Measurements from ENCODE around the gene LAMA4. TPM values are rescaled to one million over a fixed set of nuclear protein-coding genes. Genes with fewer than 3 reads are reported as not detected.

The LAMA4 gene
- total RNA-seq, 4 donors from 2014 or later, result 189 to 459 (median 376) TPM

- ATAC-seq (ENCODE audit: low FRiP score) (no peak), DNase-seq (ENCODE audit: low spot score) (no peak)
- TF ChIP-seq CTCF (IDR thresholded peaks at IDR 0.05), result no peak
These were observed 32.3 kb upstream of the LAMA4 start for GRCh38 chr6:112286500-112287144.

DNA sequence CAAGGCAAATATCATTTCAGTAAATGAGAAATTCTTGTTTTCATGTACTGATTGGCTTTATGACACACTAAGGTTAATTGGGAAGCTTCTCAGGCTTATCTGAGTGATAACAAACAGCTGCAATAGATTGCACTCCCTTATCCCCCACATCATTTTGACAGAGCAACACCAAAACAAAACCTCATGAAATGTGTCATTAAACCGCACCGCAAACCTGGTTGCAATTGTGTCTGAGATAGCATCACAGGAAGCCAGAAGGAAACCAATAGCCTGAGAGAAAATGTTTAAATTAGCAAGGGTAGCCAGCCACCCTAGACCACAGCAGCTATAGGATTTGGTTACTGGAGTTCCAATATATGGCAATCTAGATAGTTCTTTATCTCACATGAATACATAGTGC lies 31.6 kb upstream of the LAMA4 start:
- no peak for DNase-seq (ENCODE audit: low spot score)
- TF ChIP-seq CTCF (IDR thresholded peaks at IDR 0.05), result no peak
- no peak for ATAC-seq (ENCODE audit: low FRiP score)

DNA sequence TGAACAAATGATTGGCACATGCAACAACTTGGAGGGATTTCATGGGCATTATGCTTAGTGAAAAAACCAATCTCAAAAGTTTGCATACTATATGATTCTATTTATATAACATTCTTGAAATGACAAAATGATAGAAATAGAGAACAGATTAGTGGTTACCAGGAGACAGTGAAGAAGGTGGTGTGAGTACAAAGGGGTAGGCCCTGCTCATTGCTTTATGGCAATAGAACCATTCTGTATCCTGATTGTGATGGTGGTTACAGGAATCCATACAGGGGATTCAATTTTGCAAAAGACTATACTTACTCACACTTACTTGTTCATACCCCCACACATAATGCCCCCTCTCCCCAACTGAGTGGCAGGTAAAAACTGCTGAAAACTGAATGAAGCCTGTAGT lies 30.2 kb upstream of the LAMA4 start:
- TF ChIP-seq CTCF (IDR thresholded peaks at IDR 0.05), result no peak
- DNase-seq (ENCODE audit: low spot score) (no peak), ATAC-seq (ENCODE audit: low FRiP score) (no peak)

GRCh38 chr6:112283621-112284020 lies 29.3 kb upstream of the LAMA4 start:
- no peak for TF ChIP-seq CTCF (IDR thresholded peaks at IDR 0.05)
- ATAC-seq (ENCODE audit: low FRiP score) (no peak), DNase-seq (ENCODE audit: low spot score) (no peak)

GRCh38 chr6:112281821-112282615 lies 27.7 kb upstream of the LAMA4 start:
- no peak for TF ChIP-seq CTCF (IDR thresholded peaks at IDR 0.05)
- DNase-seq (ENCODE audit: low spot score), result no peak
- ATAC-seq (ENCODE audit: low FRiP score), result peak; percentile 80

- peak; percentile 70 for ATAC-seq (ENCODE audit: low FRiP score)
- no peak for DNase-seq (ENCODE audit: low spot score)
- no peak for TF ChIP-seq CTCF (IDR thresholded peaks at IDR 0.05)
These were observed 24.9 kb upstream of the LAMA4 start for GRCh38 chr6:112279031-112279935.

Data from omental fat pad (tissue), 4 donors.